ENCODE data around the gene FGR. TPM values are rescaled to one million over a fixed set of nuclear protein-coding genes. Genes with fewer than 3 reads are reported as not detected.
"Not testable (repeated sequence)": the region's sequence is repeated elsewhere in the genome, so short reads cannot be mapped to it uniquely, and the experiment has no call there.

FGR gene
- polyA plus RNA-seq, 3 donors from 2014 or later, result 350 to 654 (median 572) TPM

GRCh38 chr1:27655151-27655937 lies 20.4 kb upstream of the FGR start:
- Mint-ChIP-seq H3K27ac (peak overlapping the region in 5 of 6 donors; percentile 13 to 84 (median 79)), H3K4me1 (peaks cover 31 to 36% of the 10 kb centered on the region in 2 donors), H3K27me3 (ENCODE audit: low read depth in 3 of 3) (peaks cover 8 to 20% (median 14%) of the 10 kb centered on the region in 3 donors), H3K9me3 (no peaks in the 10 kb centered on the region), H3K4me3 (no peak overlapping the region), H3K36me3 (no peaks in the 10 kb centered on the region)
- DNase-seq, result no peak

GRCh38 chr1:27652111-27652864 lies 17.3 kb upstream of the FGR start:
- Mint-ChIP-seq H3K27me3 (ENCODE audit: low read depth in 3 of 3) (peaks cover 0 to 6% (median 0%) of the 10 kb centered on the region in 3 donors), H3K27ac (no peak overlapping the region)

GRCh38 chr1:27650539-27651175 lies 15.7 kb upstream of the FGR start:
- H3K4me3 Mint-ChIP-seq, result no peak overlapping the region
- no peak for DNase-seq
- peaks cover 8 to 27% of the 10 kb centered on the region in 2 donors for H3K4me1 Mint-ChIP-seq
- H3K27ac Mint-ChIP-seq, result peak overlapping the region in 3 of 6 donors; percentile 51 to 69 (median 53)
- H3K27me3 Mint-ChIP-seq (ENCODE audit: low read depth in 3 of 3), result peaks cover 0 to 5% (median 0%) of the 10 kb centered on the region in 3 donors
- no peaks in the 10 kb centered on the region for H3K9me3 Mint-ChIP-seq
- H3K36me3 Mint-ChIP-seq, result no peaks in the 10 kb centered on the region

More at GRCh38 chr1:27652111-27652864, 17.3 kb upstream of the FGR start:
- no peak for DNase-seq
- Mint-ChIP-seq H3K36me3 (no peaks in the 10 kb centered on the region), H3K9me3 (no peaks in the 10 kb centered on the region), H3K4me3 (no peak overlapping the region), H3K4me1 (peaks cover 13 to 27% of the 10 kb centered on the region in 2 donors)

GRCh38 chr1:27650171-27650538 lies 15.2 kb upstream of the FGR start:
- Mint-ChIP-seq H3K9me3 (no peaks in the 10 kb centered on the region), H3K36me3 (no peaks in the 10 kb centered on the region), H3K4me1 (peaks cover 5 to 26% of the 10 kb centered on the region in 2 donors), H3K4me3 (no peak overlapping the region), H3K27me3 (ENCODE audit: low read depth in 3 of 3) (peaks cover 0 to 2% (median 0%) of the 10 kb centered on the region in 3 donors), H3K27ac (peak overlapping the region in 2 of 6 donors; percentile 8 to 27)
- no peak for DNase-seq

GRCh38 chr1:27649306-27649635 lies 14.3 kb upstream of the FGR start:
- DNase-seq, result no peak
- peak overlapping the region in 1 of 5 donors; percentile 20 for H3K4me3 Mint-ChIP-seq
- H3K4me1 Mint-ChIP-seq, result peaks cover 9 to 26% of the 10 kb centered on the region in 2 donors
- H3K27ac Mint-ChIP-seq, result peak overlapping the region in 4 of 6 donors; percentile 6 to 79 (median 38)
- no peaks in the 10 kb centered on the region for H3K9me3 Mint-ChIP-seq
- peaks cover 0 to 3% (median 0%) of the 10 kb centered on the region in 3 donors for H3K27me3 Mint-ChIP-seq (ENCODE audit: low read depth in 3 of 3)
- H3K36me3 Mint-ChIP-seq, result no peaks in the 10 kb centered on the region

- Mint-ChIP-seq H3K4me1 (peaks cover 14 to 31% of the 10 kb centered on the region in 2 donors), H3K4me3 (peak overlapping the region in 1 of 5 donors; percentile 20), H3K27me3 (ENCODE audit: low read depth in 3 of 3) (peaks cover 0 to 3% (median 0%) of the 10 kb centered on the region in 3 donors), H3K9me3 (no peaks in the 10 kb centered on the region), H3K36me3 (no peaks in the 10 kb centered on the region), H3K27ac (peak overlapping the region in 3 of 6 donors; percentile 6 to 79 (median 65))
- DNase-seq, result no peak
Observed at GRCh38 chr1:27648602-27649305, 13.8 kb upstream of the FGR start.

- Mint-ChIP-seq H3K9me3 (no peaks in the 10 kb centered on the region), H3K27me3 (ENCODE audit: low read depth in 3 of 3) (peaks cover 0 to 3% (median 0%) of the 10 kb centered on the region in 3 donors), H3K27ac (peak overlapping the region in 3 of 6 donors; percentile 1 to 61 (median 6)), H3K4me3 (no peak overlapping the region), H3K36me3 (no peaks in the 10 kb centered on the region), H3K4me1 (peaks cover 20 to 36% of the 10 kb centered on the region in 2 donors)
- DNase-seq, result no peak
Observed at GRCh38 chr1:27647328-27647727, 12.3 kb upstream of the FGR start.

GRCh38 chr1:27646676-27647075 lies 11.7 kb upstream of the FGR start:
- Mint-ChIP-seq H3K27ac (peak overlapping the region in 1 of 6 donors; percentile 34), H3K9me3 (no peaks in the 10 kb centered on the region)

GRCh38 chr1:27645071-27645415 lies 10.1 kb upstream of the FGR start:
- Mint-ChIP-seq H3K36me3 (no peaks in the 10 kb centered on the region), H3K4me3 (no peak overlapping the region), H3K9me3 (no peaks in the 10 kb centered on the region), H3K27ac (peak overlapping the region in 3 of 6 donors; percentile 78 to 86 (median 81)), H3K4me1 (peaks cover 15 to 24% of the 10 kb centered on the region in 2 donors), H3K27me3 (ENCODE audit: low read depth in 3 of 3) (peaks cover 0 to 5% (median under 1%) of the 10 kb centered on the region in 3 donors)
- DNase-seq, result no peak

More at GRCh38 chr1:27646676-27647075, 11.7 kb upstream of the FGR start:
- no peaks in the 10 kb centered on the region for H3K36me3 Mint-ChIP-seq
- peaks cover 20 to 36% of the 10 kb centered on the region in 2 donors for H3K4me1 Mint-ChIP-seq
- H3K4me3 Mint-ChIP-seq, result no peak overlapping the region
- DNase-seq, result no peak
- H3K27me3 Mint-ChIP-seq (ENCODE audit: low read depth in 3 of 3), result peaks cover 0 to 5% (median 0%) of the 10 kb centered on the region in 3 donors

- peaks cover 0 to 5% (median 2%) of the 10 kb centered on the region in 3 donors for H3K27me3 Mint-ChIP-seq (ENCODE audit: low read depth in 3 of 3)
- no peaks in the 10 kb centered on the region for H3K9me3 Mint-ChIP-seq
- DNase-seq, result no peak
- H3K4me3 Mint-ChIP-seq, result no peak overlapping the region
- peak overlapping the region; percentile 78 to 89 (median 84) for H3K27ac Mint-ChIP-seq
- H3K4me1 Mint-ChIP-seq, result peaks cover 15 to 18% of the 10 kb centered on the region in 2 donors
- H3K36me3 Mint-ChIP-seq, result no peaks in the 10 kb centered on the region
Observed at GRCh38 chr1:27644369-27645070, 9.5 kb upstream of the FGR start.

GRCh38 chr1:27643600-27644368 lies 8.8 kb upstream of the FGR start:
- Mint-ChIP-seq H3K4me1 (peaks cover 15 to 18% of the 10 kb centered on the region in 2 donors), H3K27ac (peak overlapping the region; percentile 78 to 89 (median 84)), H3K4me3 (peak overlapping the region in 4 of 5 donors; percentile 18 to 44 (median 31)), H3K27me3 (ENCODE audit: low read depth in 3 of 3) (peaks cover 0 to 5% (median 2%) of the 10 kb centered on the region in 3 donors), H3K36me3 (no peaks in the 10 kb centered on the region), H3K9me3 (no peaks in the 10 kb centered on the region)
- DNase-seq, result peak; percentile 72 to 76 (median 75)

GRCh38 chr1:27640514-27640913 lies 5.5 kb upstream of the FGR start:
- H3K9me3 Mint-ChIP-seq, H3K27ac Mint-ChIP-seq, H3K4me3 Mint-ChIP-seq, H3K36me3 Mint-ChIP-seq, DNase-seq: not testable (repeated sequence)
- H3K27me3 Mint-ChIP-seq (ENCODE audit: low read depth in 3 of 3), result peaks cover 3 to 13% (median 4%) of the 10 kb centered on the region in 3 donors
- H3K4me1 Mint-ChIP-seq, result peaks cover 34 to 40% of the 10 kb centered on the region in 2 donors

All from immature natural killer cell (primary cell).